Measurements from ENCODE around the gene UBXN10.

The UBXN10 gene

DNA sequence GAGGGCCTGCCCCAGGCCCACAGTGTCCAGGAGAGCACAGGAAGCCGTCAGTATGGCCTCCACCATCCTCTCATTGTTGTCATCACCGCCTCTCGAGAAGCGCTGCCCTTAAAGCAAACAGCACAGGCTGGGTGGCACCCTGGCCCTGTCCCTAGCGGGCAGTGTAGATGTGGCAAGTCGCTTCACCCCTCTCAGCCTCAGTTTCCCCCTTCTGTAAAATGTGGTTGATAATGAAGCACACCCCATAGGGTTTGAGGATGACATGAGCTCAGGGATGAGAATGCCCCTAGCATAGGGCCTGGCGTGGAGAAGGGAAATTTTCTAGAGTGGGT is 33.3 kb upstream of the UBXN10 start:
- no peak for DNase-seq

GRCh38 chr1:20153000-20153418 is 32.9 kb upstream of the UBXN10 start:
- DNase-seq: no peak

DNA sequence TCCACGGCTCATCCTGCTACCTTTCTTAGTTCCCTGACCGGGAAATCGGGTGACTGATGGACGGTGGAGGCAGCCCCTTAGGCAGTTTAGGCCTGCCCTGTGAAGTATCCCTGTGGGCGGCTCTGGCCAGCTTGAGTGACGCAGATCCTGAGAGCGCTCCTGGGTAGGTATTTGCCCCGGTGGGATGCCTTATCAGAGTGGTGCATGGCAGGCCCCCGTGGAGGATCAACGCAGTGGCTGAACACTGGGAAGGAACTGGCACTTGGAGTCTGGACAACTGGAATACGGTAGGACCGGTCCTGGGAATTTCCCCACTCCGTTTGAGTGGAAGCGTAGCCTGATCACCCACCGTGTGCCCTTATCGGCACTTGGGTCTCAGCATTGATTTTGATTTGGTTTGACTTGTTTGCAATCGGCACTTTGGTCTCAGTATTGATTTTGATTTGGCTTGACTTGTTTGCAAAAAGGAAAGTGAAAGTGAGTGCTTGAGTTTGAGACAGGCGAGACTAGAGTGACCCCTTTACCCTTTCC is 31.5 kb upstream of the UBXN10 start:
- no peak for DNase-seq

DNA sequence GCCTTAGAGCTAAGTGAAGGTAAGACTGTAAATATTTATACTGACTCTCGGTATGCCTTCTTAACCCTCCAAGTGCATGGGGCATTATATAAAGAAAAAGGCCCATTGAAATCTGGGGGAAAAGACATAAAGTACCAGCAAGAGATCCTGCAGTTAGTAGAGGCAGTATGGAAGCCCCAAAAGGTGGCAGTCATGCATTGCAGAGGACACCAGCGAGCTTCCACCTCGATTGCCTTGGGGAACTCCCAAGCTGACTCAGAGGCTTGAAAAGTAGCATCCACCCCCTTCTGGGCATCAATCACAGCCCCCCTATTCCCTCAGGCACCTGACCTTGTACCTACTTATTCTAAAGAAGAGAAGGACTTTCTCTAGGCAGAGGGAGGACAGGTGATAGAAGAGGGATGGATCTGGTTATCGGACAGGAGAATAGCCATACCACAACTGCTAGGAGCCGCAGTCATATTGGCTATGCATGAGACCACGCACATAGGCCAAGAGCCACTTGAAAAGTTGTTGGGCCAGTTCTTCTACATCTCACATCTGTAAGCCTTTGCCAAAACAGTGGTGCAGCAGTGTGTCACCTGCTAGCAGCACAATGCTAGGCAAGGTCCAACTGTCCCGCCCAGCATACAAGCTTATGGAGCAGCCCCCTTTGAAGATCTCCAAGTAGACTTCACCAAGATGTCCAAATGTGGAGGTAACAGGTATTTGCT is 27.4 kb upstream of the UBXN10 start:
- DNase-seq: no peak

DNA sequence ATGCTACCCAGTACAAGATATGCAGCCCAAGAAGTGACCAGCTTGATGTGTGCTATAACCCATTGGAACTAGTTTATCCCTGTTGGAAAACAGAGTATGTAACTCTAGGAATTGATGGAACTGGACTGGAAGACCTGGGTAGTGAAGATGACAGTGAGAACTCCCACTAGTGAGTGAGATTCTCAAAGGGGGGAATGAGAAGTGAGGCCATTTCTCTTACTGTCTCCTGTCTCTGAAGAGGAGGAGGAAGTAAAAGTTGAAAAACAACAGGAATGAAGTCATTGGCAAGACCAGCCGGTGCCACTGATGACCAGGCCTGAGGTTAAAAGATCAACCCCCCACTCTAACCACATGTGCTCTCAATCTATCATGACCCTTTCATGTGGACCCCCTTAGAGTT is 25.9 kb upstream of the UBXN10 start:
- no peak for DNase-seq

- DNase-seq: no peak
These were observed 21.1 kb upstream of the UBXN10 start for GRCh38 chr1:20164694-20165202.

DNA sequence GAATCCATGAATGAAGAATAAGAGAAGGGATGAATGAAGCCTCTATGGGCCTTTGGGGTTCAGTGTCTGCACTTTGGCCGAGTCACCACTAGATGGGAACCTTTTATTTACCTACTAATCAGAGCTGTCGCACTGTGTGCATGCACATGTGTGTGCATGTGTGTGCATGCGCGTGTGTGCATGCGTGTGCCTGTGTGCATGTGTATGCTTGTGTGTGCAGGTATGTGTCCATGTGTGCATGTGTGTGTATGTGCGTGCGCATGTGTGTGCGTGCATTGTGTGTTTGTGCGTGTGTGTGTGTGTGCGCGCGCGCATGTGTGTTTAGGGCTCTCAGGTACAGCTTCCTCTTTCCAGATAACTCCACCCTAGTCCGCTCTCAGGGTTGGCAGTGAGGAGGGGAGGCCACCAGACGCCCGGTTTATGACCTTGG is 20.4 kb upstream of the UBXN10 start:
- peak in 1 of 2 experiments; percentile 40 for DNase-seq

DNA sequence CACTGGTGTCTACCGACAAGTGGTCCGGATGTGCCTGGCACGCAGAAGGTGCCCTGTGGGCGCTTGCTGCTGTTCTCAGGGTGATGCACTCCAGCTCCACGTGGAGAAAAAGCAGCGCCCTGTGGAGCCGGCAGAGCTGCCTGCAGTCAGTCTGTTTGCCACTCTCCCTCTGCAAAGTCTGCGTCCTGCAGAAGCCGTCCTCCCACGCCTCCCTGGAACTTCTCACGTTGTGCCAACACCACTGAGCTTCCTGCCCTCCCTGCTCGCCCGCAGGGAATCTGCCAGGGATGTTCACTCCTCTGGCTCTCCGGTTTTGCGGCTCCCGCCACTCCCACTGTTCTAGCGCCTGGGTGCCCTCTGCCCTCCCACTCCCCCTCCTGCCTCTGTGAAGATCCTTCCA is 19.8 kb upstream of the UBXN10 start:
- DNase-seq: no peak

DNA sequence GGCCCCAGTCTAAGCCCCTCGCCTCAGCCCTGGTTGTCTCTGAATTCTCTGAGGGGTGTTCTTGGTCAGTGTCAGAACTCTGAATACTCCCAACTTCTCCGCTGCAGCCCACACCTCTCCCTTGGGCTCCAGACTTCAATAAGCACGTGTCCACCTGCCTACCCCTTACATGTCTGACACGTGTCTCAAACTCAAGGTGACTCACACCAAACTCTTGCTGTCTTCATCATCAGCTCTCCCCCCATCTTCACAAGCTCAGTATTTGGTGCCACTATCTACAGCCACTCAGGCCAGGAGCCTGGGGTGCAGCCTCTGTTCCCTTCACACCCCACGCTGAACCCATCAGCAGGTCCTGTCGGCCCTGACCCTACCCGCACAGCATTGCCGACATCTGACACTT is 18.8 kb upstream of the UBXN10 start:
- no peak for DNase-seq

DNA sequence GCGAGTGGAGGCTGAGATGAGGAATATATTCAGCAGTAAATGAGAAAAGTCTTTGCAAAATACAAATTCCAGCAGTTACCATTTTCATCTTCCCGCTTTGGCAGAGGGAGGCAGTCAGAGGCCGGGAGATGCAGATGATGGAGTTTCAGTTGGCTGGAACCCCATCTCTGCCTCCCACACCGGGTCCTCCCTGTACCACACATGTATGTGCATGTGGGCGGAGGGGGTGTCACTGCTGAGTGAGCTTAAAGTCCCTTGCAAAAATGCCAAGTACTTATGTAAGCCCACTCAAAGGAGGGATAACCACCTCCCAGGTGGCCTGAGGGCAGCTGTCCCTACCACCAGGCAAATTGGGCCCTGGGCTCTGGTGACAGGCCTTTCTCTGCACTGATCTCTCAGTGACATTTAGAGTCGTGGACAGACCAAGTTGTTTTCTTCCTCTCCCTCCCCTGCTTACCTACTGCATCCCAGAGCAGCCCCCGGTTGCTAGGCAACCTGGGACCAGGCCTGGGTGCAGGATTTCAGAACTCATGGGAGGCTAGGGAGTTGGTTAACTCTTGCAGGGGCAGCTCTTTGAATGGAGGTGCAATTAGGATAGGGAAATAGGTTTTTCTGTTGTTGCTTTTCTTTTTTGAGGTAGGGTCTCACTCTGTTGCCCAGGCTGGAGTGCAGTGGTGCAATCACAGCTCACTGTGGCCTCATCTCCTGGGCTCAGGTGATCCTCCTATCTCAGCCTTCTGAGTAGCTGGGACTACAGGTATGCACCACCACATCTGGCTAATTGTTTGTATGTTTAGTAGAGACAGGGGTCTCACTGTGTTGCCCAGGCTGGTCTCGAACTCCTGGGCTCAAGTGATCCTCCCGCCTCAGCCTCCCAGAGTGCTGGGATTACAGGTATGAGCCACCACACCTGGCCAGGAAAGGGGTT is 17.1 kb upstream of the UBXN10 start:
- DNase-seq: no peak

GRCh38 chr1:20169932-20170331 is 16.0 kb upstream of the UBXN10 start:
- DNase-seq: no peak

GRCh38 chr1:20172033-20172590 is 13.8 kb upstream of the UBXN10 start:
- DNase-seq: no peak

DNA sequence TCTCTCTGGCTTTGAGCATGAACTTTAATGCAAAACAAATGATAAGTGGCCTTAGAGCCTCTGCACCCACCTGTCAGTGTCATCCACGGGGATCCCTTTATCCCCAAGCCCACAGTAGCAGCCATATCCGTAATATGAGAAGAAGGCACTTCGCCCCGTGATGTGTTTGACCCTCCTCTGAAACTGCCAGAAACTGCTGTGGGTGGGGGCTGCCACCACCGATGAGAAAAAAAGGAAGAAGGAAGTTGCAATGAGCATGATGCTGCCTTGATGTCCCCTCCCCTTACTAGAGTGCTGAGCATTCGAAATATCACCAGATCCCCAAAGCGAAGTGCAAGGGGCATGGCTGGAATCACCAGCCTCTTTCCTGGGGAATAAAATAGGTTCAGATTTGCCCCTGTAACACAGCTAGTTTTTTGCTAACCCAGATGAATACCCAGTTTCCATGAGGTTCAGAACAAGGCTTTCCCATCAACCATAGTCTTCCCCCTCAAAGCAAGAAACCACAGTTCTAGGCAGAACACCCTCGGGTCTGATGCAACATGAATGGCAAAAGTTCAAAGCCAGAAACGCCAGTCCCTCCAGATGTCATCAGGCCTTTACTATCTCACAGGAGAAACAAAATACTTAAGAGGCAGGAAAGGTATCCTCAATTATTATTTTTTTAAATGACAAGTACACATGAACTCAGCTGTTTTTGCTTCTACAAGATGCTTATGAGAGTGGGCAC is 10.8 kb upstream of the UBXN10 start:
- no peak for DNase-seq

- no peak for DNase-seq
These were observed 7.1 kb upstream of the UBXN10 start for GRCh38 chr1:20178634-20179370.

GRCh38 chr1:20179371-20180128 is 6.3 kb upstream of the UBXN10 start:
- no peak for DNase-seq

- no peak for DNase-seq
These were observed 5.6 kb upstream of the UBXN10 start for GRCh38 chr1:20180129-20180843.

- no peak for DNase-seq
These were observed 5.1 kb upstream of the UBXN10 start for GRCh38 chr1:20180844-20181207.

DNA sequence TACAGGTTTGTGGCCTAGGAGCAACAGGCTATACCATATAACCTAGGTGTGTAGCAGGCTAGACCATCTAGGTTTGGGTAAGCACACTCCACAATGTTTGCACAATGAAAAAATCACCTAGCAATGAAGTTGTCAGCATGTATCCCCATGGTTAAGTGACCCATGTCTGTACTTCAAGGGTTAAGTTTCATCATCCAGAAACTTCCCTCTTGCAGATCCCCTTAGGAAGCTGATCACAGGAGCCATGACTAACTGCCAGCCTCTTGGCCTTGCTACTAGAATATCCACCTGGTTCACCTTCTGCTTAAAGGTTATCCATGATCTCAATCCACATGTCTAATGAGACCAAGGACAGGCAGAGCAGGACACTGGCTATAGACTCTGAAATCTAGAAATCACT is 3.5 kb upstream of the UBXN10 start:
- DNase-seq: no peak

DNA sequence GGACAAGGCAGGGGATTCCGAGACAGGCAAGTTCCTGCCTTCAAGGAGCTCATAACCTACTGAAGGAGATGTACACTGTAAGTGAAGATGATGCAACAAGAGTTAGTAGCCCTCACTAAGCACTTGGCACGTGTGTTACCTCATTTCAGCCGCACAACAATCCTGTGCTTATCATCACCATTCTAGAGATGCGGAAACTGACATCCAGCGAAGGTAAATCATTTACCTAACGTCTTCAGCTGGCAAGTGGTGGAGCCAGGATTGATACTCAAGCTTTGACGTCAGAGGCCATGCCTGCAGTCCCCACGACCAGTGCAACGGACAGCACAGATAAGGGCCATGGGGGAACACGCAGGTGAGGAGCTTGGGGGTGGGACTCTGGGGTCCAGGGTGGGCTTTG is 2.9 kb upstream of the UBXN10 start:
- DNase-seq: no peak

DNA sequence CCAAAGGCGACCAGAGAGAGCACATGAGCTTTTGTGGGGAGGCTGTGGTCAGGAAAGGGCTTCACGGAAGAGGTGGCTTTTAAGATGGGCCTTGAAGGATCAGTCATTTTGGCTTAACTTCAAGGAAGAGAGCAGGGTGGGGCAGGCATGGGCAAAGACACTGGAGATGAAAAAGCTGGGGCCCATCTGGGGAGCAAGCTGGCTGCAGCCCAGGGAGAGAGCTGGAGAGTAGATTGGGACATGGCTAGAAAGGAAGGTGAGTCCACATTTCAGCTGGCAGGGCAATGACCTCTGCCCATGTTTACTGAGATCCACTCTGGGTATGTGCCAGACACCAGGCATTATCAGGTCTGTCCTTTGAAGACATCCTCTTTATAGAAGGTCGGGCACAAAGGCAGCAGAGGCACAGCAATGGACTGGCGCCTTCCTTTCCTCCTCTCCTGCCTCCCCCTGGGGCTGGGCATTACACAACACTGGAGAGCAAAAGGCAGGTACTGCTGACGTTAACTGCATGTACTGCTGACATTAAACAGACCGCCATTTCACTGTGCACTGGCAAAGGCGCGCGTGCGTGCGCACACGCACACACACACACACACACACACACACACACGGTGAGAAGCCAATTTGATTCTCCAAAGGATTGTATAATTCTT is 2.2 kb upstream of the UBXN10 start:
- DNase-seq: no peak

Data from NCI-H526 (cell line).